Measurements from ENCODE around the gene WASF1.

The WASF1 gene

GRCh38 chr6:110191477-110191876 lies 12.0 kb upstream of the WASF1 start:
- DNase-seq (ENCODE audit: low spot score): no peak
- TF ChIP-seq CTCF (IDR thresholded peaks at IDR 0.05; ENCODE audit: extremely low read depth, insufficient read depth, missing control alignments): no peak
- in situ Hi-C loops (cut with MboI; ENCODE audit: low pct_unique_long_range_greater_than_20kb, low sequenced_read_pairs, unreplicated experiment): no loop called here

- no peak for TF ChIP-seq CTCF (IDR thresholded peaks at IDR 0.05; ENCODE audit: extremely low read depth, insufficient read depth, missing control alignments)
- no peak for DNase-seq (ENCODE audit: low spot score)
- in situ Hi-C loops (cut with MboI; ENCODE audit: low pct_unique_long_range_greater_than_20kb, low sequenced_read_pairs, unreplicated experiment): no loop called here
Observed at GRCh38 chr6:110190726-110191125, 11.3 kb upstream of the WASF1 start.

GRCh38 chr6:110188791-110189190 lies 9.3 kb upstream of the WASF1 start:
- no peak for DNase-seq (ENCODE audit: low spot score)
- no peak for TF ChIP-seq CTCF (IDR thresholded peaks at IDR 0.05; ENCODE audit: extremely low read depth, insufficient read depth, missing control alignments)
- in situ Hi-C loops (cut with MboI; ENCODE audit: low pct_unique_long_range_greater_than_20kb, low sequenced_read_pairs, unreplicated experiment): no loop called here

GRCh38 chr6:110185879-110186278 lies 6.4 kb upstream of the WASF1 start:
- in situ Hi-C loops (cut with MboI; ENCODE audit: low pct_unique_long_range_greater_than_20kb, low sequenced_read_pairs, unreplicated experiment): no loop called here

GRCh38 chr6:110183292-110183885 lies 3.9 kb upstream of the WASF1 start:
- in situ Hi-C loops (cut with MboI; ENCODE audit: low pct_unique_long_range_greater_than_20kb, low sequenced_read_pairs, unreplicated experiment): no loop called here
- no peak for DNase-seq (ENCODE audit: low spot score)
- TF ChIP-seq CTCF (IDR thresholded peaks at IDR 0.05; ENCODE audit: extremely low read depth, insufficient read depth, missing control alignments): no peak

More at GRCh38 chr6:110185879-110186278, 6.4 kb upstream of the WASF1 start:
- TF ChIP-seq CTCF (IDR thresholded peaks at IDR 0.05; ENCODE audit: extremely low read depth, insufficient read depth, missing control alignments): no peak
- peak; percentile 46 for DNase-seq (ENCODE audit: low spot score)

- no peak for TF ChIP-seq CTCF (IDR thresholded peaks at IDR 0.05; ENCODE audit: extremely low read depth, insufficient read depth, missing control alignments)
- DNase-seq (ENCODE audit: low spot score): no peak
- in situ Hi-C loops (cut with MboI; ENCODE audit: low pct_unique_long_range_greater_than_20kb, low sequenced_read_pairs, unreplicated experiment): no loop called here
Observed at GRCh38 chr6:110181131-110182030, 1.9 kb upstream of the WASF1 start.
